GM10266 (cell line): ENCODE results near the gene CENPU.

ENCODE experiments used
- DNase-seq: peaks from one replicate; pipeline ENCODE4 v3.0.0; 2012; ENCODE audit errors: extremely low spot score
- CTCF ChIP-seq: IDR thresholded peaks from 2 replicates; pipeline ENCODE4 v1.5.1; 2012; ENCODE audit warnings: mild to moderate bottlenecking, low read depth; ENCODE audit not compliant: control insufficient read depth, insufficient read depth; ENCODE audit errors: missing control alignments

The CENPU gene

GRCh38 chr4:184648313-184649025, 85.4 kb downstream of the CENPU start:
- TF ChIP-seq CTCF, result no peak
- DNase-seq, result peak; percentile 42

GRCh38 chr4:184648054-184648312, 85.9 kb downstream of the CENPU start:
- DNase-seq, result no peak
- TF ChIP-seq CTCF, result no peak

- no peak for DNase-seq
- no peak for TF ChIP-seq CTCF
These were observed 86.4 kb downstream of the CENPU start for GRCh38 chr4:184647266-184648053.

- TF ChIP-seq CTCF, result no peak
- no peak for DNase-seq
These were observed 87.8 kb downstream of the CENPU start for GRCh38 chr4:184645904-184646610.

- DNase-seq, result no peak
- no peak for TF ChIP-seq CTCF
These were observed 89.2 kb downstream of the CENPU start for GRCh38 chr4:184644553-184645307.
